OCI-LY3 (cell line): ENCODE measurements around the gene AKAP17A.

Source experiments
- CTCF ChIP-seq: fragments of 200-600, 300-600 bp; sonication (generic); IDR thresholded peaks from 2 replicates; pipeline ENCODE4 v1.5.1; 2014; ENCODE audit warnings: antibody characterized with exemption, low read length, low read depth
- EZH2phosphoT487 ChIP-seq: fragments of 200-600 bp; shearing (Covaris generic); IDR thresholded peaks from 2 replicates; pipeline ENCODE4 v1.6.1; 2018; ENCODE audit warnings: antibody characterized with exemption, mixed run types, low read depth

DNA sequence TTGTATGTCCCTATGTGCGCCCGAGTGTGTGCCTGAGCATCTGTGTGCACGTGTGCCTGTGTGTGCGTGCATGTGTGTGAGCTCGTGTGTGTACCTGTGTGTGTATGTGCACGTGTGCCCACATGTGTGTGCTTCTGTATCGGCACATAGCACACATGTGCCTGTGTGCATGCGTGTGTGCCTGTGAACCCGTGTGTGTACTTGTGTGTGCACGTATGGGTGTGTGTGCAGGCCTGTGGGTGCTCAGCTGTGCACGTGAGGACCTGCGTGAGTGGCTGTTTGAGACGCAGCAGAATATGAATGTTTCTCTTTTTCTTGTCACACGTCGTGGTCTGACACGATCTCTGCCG is 4.3 kb downstream of the AKAP17A start:
- no peak for TF ChIP-seq EZH2phosphoT487
- TF ChIP-seq CTCF = no peak
